ENCODE measurements around the gene WEE2. TPM values are rescaled to one million over a fixed set of nuclear protein-coding genes. Genes with fewer than 3 reads are reported as not detected.

WEE2 gene
- polyA plus RNA-seq, 4 donors: 2.1 TPM; not detected in 3

GRCh38 chr7:141731476-141732149, 23.5 kb downstream of the WEE2 start:
- 87 to 95% (median 87%) methylated on average over 24 of the region's 24 CpGs for WGBS, 3 donors
- H3K9me3 ChIP-seq (ENCODE audit: control insufficient read depth in 2 of 2, insufficient read depth in 1 of 2, low read depth in 1 of 2, low read length in 1 of 2): no peaks in the 10 kb centered on the region
- H3K36me3 ChIP-seq (ENCODE audit: control insufficient read depth in 3 of 3, insufficient read depth in 2 of 3, low read depth in 1 of 3, low read length in 3 of 3): no peaks in the 10 kb centered on the region
- DNase-seq (no peak), FAIRE-seq (no peak)
- H3K4me1 ChIP-seq (ENCODE audit: control insufficient read depth in 3 of 3, insufficient read depth in 2 of 3, low read depth in 1 of 3, low read length in 2 of 3): no peaks in the 10 kb centered on the region
- H3K4me3 ChIP-seq (ENCODE audit: low read depth in 1 of 3, low read length in 3 of 3): no peak overlapping the region
- H3K27ac ChIP-seq (ENCODE audit: low read depth in 1 of 3, low read length in 2 of 3): no peak overlapping the region
- H3K27me3 ChIP-seq (ENCODE audit: control insufficient read depth in 3 of 3, insufficient read depth in 3 of 3, low read length in 3 of 3): no peaks in the 10 kb centered on the region

- no peak for FAIRE-seq
- 28 to 55% (median 35%) methylated on average over 11 of the region's 11 CpGs for WGBS, 3 donors
- H3K9me3 ChIP-seq (ENCODE audit: control insufficient read depth in 2 of 2, insufficient read depth in 1 of 2, low read depth in 1 of 2, low read length in 1 of 2): no peaks in the 10 kb centered on the region
- peak; percentile 62 to 74 for DNase-seq
- no peaks in the 10 kb centered on the region for H3K27me3 ChIP-seq (ENCODE audit: control insufficient read depth in 3 of 3, insufficient read depth in 3 of 3, low read length in 3 of 3)
- peak overlapping the region; percentile 82 to 94 (median 91) for H3K27ac ChIP-seq (ENCODE audit: low read depth in 1 of 3, low read length in 2 of 3)
- peaks cover 0 to 7% (median 2%) of the 10 kb centered on the region in 3 donors for H3K4me1 ChIP-seq (ENCODE audit: control insufficient read depth in 3 of 3, insufficient read depth in 2 of 3, low read depth in 1 of 3, low read length in 2 of 3)
- H3K4me3 ChIP-seq (ENCODE audit: low read depth in 1 of 3, low read length in 3 of 3): peak overlapping the region; percentile 47 to 90 (median 89)
- H3K36me3 ChIP-seq (ENCODE audit: control insufficient read depth in 3 of 3, insufficient read depth in 2 of 3, low read depth in 1 of 3, low read length in 3 of 3): peaks cover 2 to 6% (median 3%) of the 10 kb centered on the region in 3 donors
Observed at GRCh38 chr7:141737118-141737835, 29.1 kb downstream of the WEE2 start.

- DNase-seq (peak; percentile 97), FAIRE-seq (peak; percentile 62)
- Histone ChIP-seq H3K27ac (ENCODE audit: low read depth in 1 of 3, low read length in 2 of 3) (peak within 1 kb of the TSS; percentile 82 to 94 (median 91)), H3K9me3 (ENCODE audit: control insufficient read depth in 2 of 2, insufficient read depth in 1 of 2, low read depth in 1 of 2, low read length in 1 of 2) (no peaks in the 10 kb centered on the region), H3K36me3 (ENCODE audit: control insufficient read depth in 3 of 3, insufficient read depth in 2 of 3, low read depth in 1 of 3, low read length in 3 of 3) (peaks cover 2 to 10% (median 3%) of the 10 kb centered on the region in 3 donors), H3K4me3 (ENCODE audit: low read depth in 1 of 3, low read length in 3 of 3) (peak within 1 kb of the TSS; percentile 75 to 90 (median 89)), H3K27me3 (ENCODE audit: control insufficient read depth in 3 of 3, insufficient read depth in 3 of 3, low read length in 3 of 3) (no peaks in the 10 kb centered on the region), H3K4me1 (ENCODE audit: control insufficient read depth in 3 of 3, insufficient read depth in 2 of 3, low read depth in 1 of 3, low read length in 2 of 3) (peaks cover 0 to 7% (median 2%) of the 10 kb centered on the region in 3 donors)
- WGBS, 3 donors: 1 to 2% (median 1%) methylated on average over 46 of the region's 46 CpGs
Observed at GRCh38 chr7:141737836-141738591, 29.9 kb downstream of the WEE2 start, which contains the start of gene SSBP1. Gene SSBP1 (plus strand): TSS chr7:141738358. CDS start chr7:141739167, 809 bp downstream.

GRCh38 chr7:141738592-141739013, 30.4 kb downstream of the WEE2 start:
- peak overlapping the region; percentile 75 to 90 (median 89) for H3K4me3 ChIP-seq (ENCODE audit: low read depth in 1 of 3, low read length in 3 of 3)
- no peak for FAIRE-seq
- H3K36me3 ChIP-seq (ENCODE audit: control insufficient read depth in 3 of 3, insufficient read depth in 2 of 3, low read depth in 1 of 3, low read length in 3 of 3): peaks cover 6 to 15% (median 7%) of the 10 kb centered on the region in 3 donors
- WGBS, 3 donors: 0 to 1% (median 1%) methylated on average over 6 of the region's 6 CpGs
- peaks cover 0 to 7% (median 2%) of the 10 kb centered on the region in 3 donors for H3K4me1 ChIP-seq (ENCODE audit: control insufficient read depth in 3 of 3, insufficient read depth in 2 of 3, low read depth in 1 of 3, low read length in 2 of 3)
- H3K27me3 ChIP-seq (ENCODE audit: control insufficient read depth in 3 of 3, insufficient read depth in 3 of 3, low read length in 3 of 3): no peaks in the 10 kb centered on the region
- H3K27ac ChIP-seq (ENCODE audit: low read depth in 1 of 3, low read length in 2 of 3): peak overlapping the region; percentile 82 to 94 (median 91)
- H3K9me3 ChIP-seq (ENCODE audit: control insufficient read depth in 2 of 2, insufficient read depth in 1 of 2, low read depth in 1 of 2, low read length in 1 of 2): no peaks in the 10 kb centered on the region
- DNase-seq: no peak

GRCh38 chr7:141739250-141739649, 31.1 kb downstream of the WEE2 start:
- no peaks in the 10 kb centered on the region for H3K9me3 ChIP-seq (ENCODE audit: control insufficient read depth in 2 of 2, insufficient read depth in 1 of 2, low read depth in 1 of 2, low read length in 1 of 2)
- H3K4me3 ChIP-seq (ENCODE audit: low read depth in 1 of 3, low read length in 3 of 3): peak overlapping the region in 2 of 3 donors; percentile 89 to 90
- peaks cover 0 to 7% (median 2%) of the 10 kb centered on the region in 3 donors for H3K4me1 ChIP-seq (ENCODE audit: control insufficient read depth in 3 of 3, insufficient read depth in 2 of 3, low read depth in 1 of 3, low read length in 2 of 3)
- DNase-seq (no peak), FAIRE-seq (no peak)
- H3K27me3 ChIP-seq (ENCODE audit: control insufficient read depth in 3 of 3, insufficient read depth in 3 of 3, low read length in 3 of 3): no peaks in the 10 kb centered on the region
- peaks cover 8 to 18% (median 9%) of the 10 kb centered on the region in 3 donors for H3K36me3 ChIP-seq (ENCODE audit: control insufficient read depth in 3 of 3, insufficient read depth in 2 of 3, low read depth in 1 of 3, low read length in 3 of 3)
- WGBS, 3 donors: 43 to 54% (median 52%) methylated on average over 3 of the region's 3 CpGs
- no peak overlapping the region for H3K27ac ChIP-seq (ENCODE audit: low read depth in 1 of 3, low read length in 2 of 3)

- Histone ChIP-seq H3K27ac (ENCODE audit: low read depth in 1 of 3, low read length in 2 of 3) (no peak overlapping the region), H3K4me1 (ENCODE audit: control insufficient read depth in 3 of 3, insufficient read depth in 2 of 3, low read depth in 1 of 3, low read length in 2 of 3) (peaks cover 0 to 7% (median 2%) of the 10 kb centered on the region in 3 donors), H3K9me3 (ENCODE audit: control insufficient read depth in 2 of 2, insufficient read depth in 1 of 2, low read depth in 1 of 2, low read length in 1 of 2) (no peaks in the 10 kb centered on the region), H3K4me3 (ENCODE audit: low read depth in 1 of 3, low read length in 3 of 3) (no peak overlapping the region), H3K27me3 (ENCODE audit: control insufficient read depth in 3 of 3, insufficient read depth in 3 of 3, low read length in 3 of 3) (no peaks in the 10 kb centered on the region), H3K36me3 (ENCODE audit: control insufficient read depth in 3 of 3, insufficient read depth in 2 of 3, low read depth in 1 of 3, low read length in 3 of 3) (peaks cover 8 to 26% (median 13%) of the 10 kb centered on the region in 3 donors)
- 46 to 81% (median 56%) methylated on average over 1 of the region's 1 CpG for WGBS, 3 donors
- FAIRE-seq: no peak
- no peak for DNase-seq
Observed at GRCh38 chr7:141742229-141742628, 34.1 kb downstream of the WEE2 start.

- WGBS, 3 donors: 87 to 90% (median 88%) methylated on average over 2 of the region's 2 CpGs
- peaks cover 10 to 32% (median 13%) of the 10 kb centered on the region in 3 donors for H3K36me3 ChIP-seq (ENCODE audit: control insufficient read depth in 3 of 3, insufficient read depth in 2 of 3, low read depth in 1 of 3, low read length in 3 of 3)
Observed at GRCh38 chr7:141744131-141744530, 36.0 kb downstream of the WEE2 start.

GRCh38 chr7:141748396-141748795, 40.2 kb downstream of the WEE2 start:
- no peak for DNase-seq
- FAIRE-seq: no peak
- H3K9me3 ChIP-seq (ENCODE audit: control insufficient read depth in 2 of 2, insufficient read depth in 1 of 2, low read depth in 1 of 2, low read length in 1 of 2): peaks cover 0 to 29% of the 10 kb centered on the region in 2 donors
- no peaks in the 10 kb centered on the region for H3K27me3 ChIP-seq (ENCODE audit: control insufficient read depth in 3 of 3, insufficient read depth in 3 of 3, low read length in 3 of 3)
- H3K4me1 ChIP-seq (ENCODE audit: control insufficient read depth in 3 of 3, insufficient read depth in 2 of 3, low read depth in 1 of 3, low read length in 2 of 3): no peaks in the 10 kb centered on the region
- no peak overlapping the region for H3K4me3 ChIP-seq (ENCODE audit: low read depth in 1 of 3, low read length in 3 of 3)
- no peak overlapping the region for H3K27ac ChIP-seq (ENCODE audit: low read depth in 1 of 3, low read length in 2 of 3)
- WGBS, 3 donors: 97 to 98% (median 98%) methylated on average over 2 of the region's 2 CpGs
- H3K36me3 ChIP-seq (ENCODE audit: control insufficient read depth in 3 of 3, insufficient read depth in 2 of 3, low read depth in 1 of 3, low read length in 3 of 3): peaks cover 19 to 39% (median 34%) of the 10 kb centered on the region in 3 donors

More at GRCh38 chr7:141744131-141744530, 36.0 kb downstream of the WEE2 start:
- Histone ChIP-seq H3K9me3 (ENCODE audit: control insufficient read depth in 2 of 2, insufficient read depth in 1 of 2, low read depth in 1 of 2, low read length in 1 of 2) (no peaks in the 10 kb centered on the region), H3K4me3 (ENCODE audit: low read depth in 1 of 3, low read length in 3 of 3) (no peak overlapping the region), H3K4me1 (ENCODE audit: control insufficient read depth in 3 of 3, insufficient read depth in 2 of 3, low read depth in 1 of 3, low read length in 2 of 3) (peaks cover 0 to 5% (median under 1%) of the 10 kb centered on the region in 3 donors), H3K27me3 (ENCODE audit: control insufficient read depth in 3 of 3, insufficient read depth in 3 of 3, low read length in 3 of 3) (no peaks in the 10 kb centered on the region), H3K27ac (ENCODE audit: low read depth in 1 of 3, low read length in 2 of 3) (no peak overlapping the region)
- no peak for DNase-seq
- no peak for FAIRE-seq

Measured in small intestine (tissue), 7 donors.